Jurkat, Clone E6-1 (cell line): ENCODE measurements around the gene CLCN1.
"Not testable (repeated sequence)": the region's sequence is repeated elsewhere in the genome, so short reads cannot be mapped to it uniquely, and the experiment has no call there.

Experiments used
- DNase-seq: peaks from one replicate; pipeline ENCODE4 v3.0.0-alpha.2; 2011; ENCODE audit warnings: low read depth, low spot score
- H3K4me3 ChIP-seq: 2 replicates; pipeline ENCODE4 v1.5.1; 2011; ENCODE audit warnings: mild to moderate bottlenecking, low read length, control low read depth, moderate library complexity

The CLCN1 gene

GRCh38 chr7:143289888-143290287 lies 26.0 kb upstream of the CLCN1 start:
- peak overlapping the region; percentile 97 for H3K4me3 ChIP-seq
- DNase-seq, result not testable (repeated sequence)

GRCh38 chr7:143290293-143290692 lies 25.6 kb upstream of the CLCN1 start:
- DNase-seq, result no peak
- H3K4me3 ChIP-seq, result no peak overlapping the region

- no peak for DNase-seq
- no peak overlapping the region for H3K4me3 ChIP-seq
Observed at GRCh38 chr7:143292876-143293275, 23.0 kb upstream of the CLCN1 start.

GRCh38 chr7:143295870-143296269 lies 20.0 kb upstream of the CLCN1 start:
- no peak overlapping the region for H3K4me3 ChIP-seq
- DNase-seq, result no peak

GRCh38 chr7:143296686-143297085 lies 19.2 kb upstream of the CLCN1 start:
- no peak for DNase-seq
- no peak overlapping the region for H3K4me3 ChIP-seq

GRCh38 chr7:143299346-143299745 lies 16.6 kb upstream of the CLCN1 start:
- no peak overlapping the region for H3K4me3 ChIP-seq
- DNase-seq, result no peak

GRCh38 chr7:143299840-143300239 lies 16.1 kb upstream of the CLCN1 start:
- H3K4me3 ChIP-seq, result no peak overlapping the region
- DNase-seq, result no peak

GRCh38 chr7:143300959-143301935 lies 14.7 kb upstream of the CLCN1 start:
- H3K4me3 ChIP-seq, result no peak overlapping the region
- no peak for DNase-seq

- no peak overlapping the region for H3K4me3 ChIP-seq
- no peak for DNase-seq
Observed at GRCh38 chr7:143303733-143304132, 12.2 kb upstream of the CLCN1 start.

GRCh38 chr7:143304938-143305337 lies 11.0 kb upstream of the CLCN1 start:
- no peak overlapping the region for H3K4me3 ChIP-seq
- no peak for DNase-seq

- no peak for DNase-seq
- H3K4me3 ChIP-seq, result no peak overlapping the region
Observed at GRCh38 chr7:143305423-143306070, 10.4 kb upstream of the CLCN1 start.

- no peak overlapping the region for H3K4me3 ChIP-seq
- no peak for DNase-seq
Observed at GRCh38 chr7:143308632-143309031, 7.3 kb upstream of the CLCN1 start.

- no peak for DNase-seq
- H3K4me3 ChIP-seq, result no peak overlapping the region
Observed at GRCh38 chr7:143314127-143314526, 1.8 kb upstream of the CLCN1 start.

- no peak for DNase-seq
- no peak overlapping the region for H3K4me3 ChIP-seq
Observed at GRCh38 chr7:143316492-143316891, 581 bp downstream of the CLCN1 start.

GRCh38 chr7:143318661-143319060 lies 2.8 kb downstream of the CLCN1 start:
- no peak overlapping the region for H3K4me3 ChIP-seq
- DNase-seq, result no peak

GRCh38 chr7:143320620-143321019 lies 4.7 kb downstream of the CLCN1 start:
- DNase-seq, result no peak
- no peak overlapping the region for H3K4me3 ChIP-seq

GRCh38 chr7:143321242-143321641 lies 5.3 kb downstream of the CLCN1 start:
- no peak for DNase-seq
- no peak overlapping the region for H3K4me3 ChIP-seq

- no peak for DNase-seq
Observed at GRCh38 chr7:143321734-143322133, 5.8 kb downstream of the CLCN1 start.

GRCh38 chr7:143322760-143323633 lies 7.1 kb downstream of the CLCN1 start:
- H3K4me3 ChIP-seq, result no peak overlapping the region
- DNase-seq, result no peak

More at GRCh38 chr7:143321734-143322133, 5.8 kb downstream of the CLCN1 start:
- H3K4me3 ChIP-seq, result no peak overlapping the region
